Right lobe of liver (tissue), 4 donors: ENCODE data around the gene PBLD.

Experiments
- CTCF ChIP-seq, 4 donors: fragments of 200-600 bp in 3 of 4; fragments of 450-650 bp in 1 of 4; IDR thresholded peaks; one replicate each; pipeline versions ENCODE4 v1.5.1 to v1.8.0; 2016 to 2022; ENCODE audit warnings: antibody characterized with exemption in 4 of 4, mild to moderate bottlenecking in 2 of 4
- POLR2A ChIP-seq: fragments of 450-650 bp; IDR thresholded peaks from one replicate; pipeline ENCODE4 v1.6.1; 2017; ENCODE audit warnings: antibody characterized with exemption, mild to moderate bottlenecking
- donor health status: DM: no; HTN: no; CAD: no.
- donor health status: DM: no; HTN: no; CAD: no.
- donor health status: DM: no; HTN: yes; CAD: no.

- TF ChIP-seq CTCF (IDR thresholded peaks at IDR 0.05) (no peak), POLR2A (no peak)
These were observed 12.9 kb upstream of the PBLD start for GRCh38 chr10:68345621-68346020.
